K562 (cell line): ENCODE measurements around the gene EFCAB5. TPM values are rescaled to one million over a fixed set of nuclear protein-coding genes. Genes with fewer than 3 reads are reported as not detected.

Source experiments
- ATAC-seq: fragments of 200-7000 bp; cut with Tn5 transposase; 3 replicates; pipeline ENCODE4 v1.9.1; 2020; ENCODE audit warnings: moderate library complexity
- BruUV-seq: library from RNA; stranded (reverse); fragments of 400-500 nt; replicated peaks from 2 replicates; lab custom pipeline; 2021; lab: Mats Ljungman, UMichigan
- CTCF ChIA-PET: fragments of 300-600 bp; formaldehyde crosslinking; extraction: SDS; loops from one replicate; lab custom pipeline; 2021; ENCODE audit warnings: low intra/inter-chr PET ratio; lab: Yijun Ruan, JAX
- POLR2A ChIA-PET: fragments of 300-600, 350-650 bp; sonication (Branson Sonifier 250); formaldehyde crosslinking; extraction: SDS; loops from one replicate; lab custom pipeline; 2021; ENCODE audit warnings: antibody characterized with exemption, inconsistent platforms; lab: Yijun Ruan, JAX
- DNase-seq, 4 experiments: peaks; one replicate each; pipeline versions ENCODE4 v3.0.0 to v3.0.0-alpha.2; 2011 to 2018; ENCODE audit warnings: low spot score in 3 of 4, mixed read lengths in 3 of 4; ENCODE audit errors: extremely low read depth in 1 of 4
- FAIRE-seq: peaks from 2 replicates; lab custom pipeline; 2011; peaks lifted over from hg19 to GRCh38; lab: Jason Lieb, UNC
- H2AFZ ChIP-seq: 2 replicates; pipeline ENCODE4 v1.6.0; 2011; ENCODE audit warnings: low read depth, low read length, control low read depth, inconsistent platforms
- H3K27ac ChIP-seq: fragments of 200-600 bp; 3 replicates; pipeline ENCODE4 v1.8.0; 2011; ENCODE audit warnings: low read depth, mild to moderate bottlenecking, control low read depth, inconsistent platforms, low read length, moderate library complexity, mixed read lengths; ENCODE audit errors: extremely low read depth
- H3K27me3 ChIP-seq, 2 experiments: fragments of 300-600 bp in 1 of 2; 2 replicates in 1 of 2; 3 replicates in 1 of 2; pipeline versions ENCODE4 v1.6.0 to v1.8.0; 2011; ENCODE audit warnings: inconsistent platforms in 2 of 2, low read length in 2 of 2, mild to moderate bottlenecking in 1 of 2, mixed read lengths in 1 of 2, moderate library complexity in 1 of 2; ENCODE audit not compliant: control insufficient read depth in 2 of 2, insufficient read depth in 2 of 2
- H3K36me3 ChIP-seq: fragments of 300-600 bp; 3 replicates; pipeline ENCODE4 v1.8.0; 2011; ENCODE audit warnings: mild to moderate bottlenecking, low read length, inconsistent platforms; ENCODE audit not compliant: control insufficient read depth, insufficient read depth
- H3K4me1 ChIP-seq, 2 experiments: fragments of 200-600 bp in 1 of 2; replicated peaks in 1 of 2; 2 replicates in 1 of 2; 3 replicates in 1 of 2; pipeline versions ENCODE4 v1.5.1 to v1.8.0; 2011; ENCODE audit warnings: inconsistent platforms in 2 of 2, low read length in 2 of 2, mild to moderate bottlenecking in 1 of 2, mixed read lengths in 1 of 2, moderate library complexity in 1 of 2; ENCODE audit not compliant: control insufficient read depth in 2 of 2, insufficient read depth in 2 of 2
- H3K4me2 ChIP-seq: 2 replicates; pipeline ENCODE4 v1.6.1; 2011; ENCODE audit warnings: low read length, control low read depth, inconsistent platforms, mixed read lengths; ENCODE audit not compliant: insufficient read depth
- H3K4me3 ChIP-seq: fragments of 200-600 bp; sonication (generic), shearing (Covaris generic); 2 replicates; pipeline ENCODE4 v1.5.1; 2016; ENCODE audit warnings: control low read depth, inconsistent platforms
- H3K79me2 ChIP-seq: fragments of 200-600 bp; 3 replicates; pipeline ENCODE4 v1.8.0; 2011; ENCODE audit warnings: low read length, inconsistent platforms; ENCODE audit not compliant: control insufficient read depth, insufficient read depth
- H3K9ac ChIP-seq, 2 experiments: 2 replicates each; pipeline versions ENCODE4 v1.6.0 to v1.6.1; 2011; ENCODE audit warnings: low read depth in 2 of 2, low read length in 2 of 2, control low read depth in 1 of 2, inconsistent platforms in 1 of 2, mild to moderate bottlenecking in 1 of 2, mixed read lengths in 1 of 2; ENCODE audit not compliant: insufficient read depth in 1 of 2
- H3K9me1 ChIP-seq: one replicate; pipeline ENCODE4 v1.6.0; 2011; ENCODE audit warnings: inconsistent platforms, mild to moderate bottlenecking, low read length, moderate library complexity; ENCODE audit not compliant: control insufficient read depth, insufficient read depth
- H3K9me3 ChIP-seq: replicated peaks from 2 replicates; pipeline ENCODE4 v1.5.1; 2011; ENCODE audit warnings: low read depth, low read length, inconsistent platforms; ENCODE audit not compliant: control insufficient read depth, insufficient read depth
- H4K20me1 ChIP-seq: replicated peaks from 2 replicates; pipeline ENCODE4 v1.6.1; 2011; ENCODE audit warnings: low read length, inconsistent platforms, mixed read lengths; ENCODE audit not compliant: control insufficient read depth, insufficient read depth
- BACH1 ChIP-seq: fragments of 200-800 bp; sonication (Bioruptor generic); IDR thresholded peaks from 2 replicates; pipeline ENCODE4 v1.6.1; 2016; ENCODE audit warnings: missing genetic modification characterization, missing compliant biosample characterization
- EHMT2 ChIP-seq: fragments of 450-650 bp; IDR thresholded peaks from 2 replicates; pipeline ENCODE4 v1.6.1; 2018; ENCODE audit warnings: antibody characterized with exemption
- FOXA3 ChIP-seq, 2 experiments: fragments of 450-650 bp in 1 of 2; sonication (generic) in 1 of 2; formaldehyde crosslinking; IDR thresholded peaks in 1 of 2; conservative IDR thresholded peaks in 1 of 2; 2 replicates each; pipeline versions ENCODE4 v1.4.0 to v1.8.0; 2020 to 2022; ENCODE audit warnings: mild to moderate bottlenecking in 2 of 2, missing genetic modification reagents in 1 of 2
- JUND ChIP-seq, 2 experiments: IDR thresholded peaks; 2 replicates in 1 of 2; 3 replicates in 1 of 2; pipeline ENCODE4 v1.6.1; 2011; ENCODE audit warnings: borderline replicate concordance in 2 of 2, low read depth in 2 of 2, low read length in 2 of 2, improper control_type of control experiment in 1 of 2, missing biosample characterization in 1 of 2, missing genetic modification characterization in 1 of 2, missing genetic modification reagents in 1 of 2
- MXI1 ChIP-seq: IDR thresholded peaks from 2 replicates; pipeline ENCODE4 v1.6.1; 2011; ENCODE audit warnings: low read depth, mild to moderate bottlenecking, improper control_type of control experiment, low read length
- SNRNP70 ChIP-seq: fragments of 200-400 bp; formaldehyde crosslinking; optimal IDR thresholded peaks from 2 replicates; pipeline ENCODE3; 2017; ENCODE audit warnings: low read depth, low read length
- SRSF1 ChIP-seq: fragments of 200-400 bp; formaldehyde crosslinking; IDR thresholded peaks from 2 replicates; pipeline ENCODE4 v1.6.1; 2017; ENCODE audit warnings: mild to moderate bottlenecking, low read depth, low read length, moderate library complexity
- TAL1 ChIP-seq: fragments of 450-650 bp; IDR thresholded peaks from 2 replicates; pipeline ENCODE4 v1.6.1; 2016; ENCODE audit warnings: mild to moderate bottlenecking
- XRCC4 ChIP-seq: IDR thresholded peaks from one replicate; pipeline ENCODE4 v1.6.1; 2011; ENCODE audit not compliant: insufficient read depth, insufficient read length; ENCODE audit errors: extremely low read depth
- ZKSCAN1 ChIP-seq: fragments of 150-350 bp; IDR thresholded peaks from 2 replicates; pipeline ENCODE4 v1.6.1; 2016; ENCODE audit warnings: low read depth, low read length
- ZNF57 ChIP-seq: fragments of 450-650 bp; formaldehyde crosslinking; IDR thresholded peaks from 2 replicates; pipeline ENCODE4 v1.4.0; 2020; ENCODE audit warnings: mild to moderate bottlenecking, moderate library complexity
- ZNF644 ChIP-seq: fragments of 200-800 bp; sonication (Bioruptor generic); IDR thresholded peaks from 2 replicates; pipeline ENCODE4 v1.6.1; 2016; ENCODE audit warnings: low read depth, missing genetic modification characterization, missing compliant biosample characterization
- in situ Hi-C: fragments of 300-500 bp; cut with MboI; formaldehyde crosslinking; loops from 4 replicates; pipeline ENCODE4 v1.15.0; 2018; ENCODE audit warnings: inconsistent platforms, mixed read lengths
- intact Hi-C: fragments of 100-400 bp; cut with micrococcal nuclease; formaldehyde crosslinking; loops from 2 replicates; pipeline ENCODE4 v1.14.2; 2022
- polyA plus RNA-seq, 8 experiments: library from polyadenylated mRNA; depleted of rRNA in 4 of 8; stranded (reverse) in 5 of 8; unstranded in 3 of 8; fragments of >200 nt; fragmentation: Nextera tagmentation in 2 of 8; fragmentation: Illumina TruSeq in 1 of 8; extraction: Ambion mirVana in 2 of 8; extraction: Trizol in 1 of 8; gene quantifications; 2 replicates each; pipeline versions ENCODE4 v1.2.1 to v1.2.3, GENCODE V29; 2011 to 2014; ENCODE audit warnings: inconsistent platforms in 1 of 8, missing spikeins in 1 of 8
- total RNA-seq, 7 experiments: library from RNA; depleted of rRNA in 6 of 7; stranded (reverse); fragments of >200 nt in 6 of 7; fragmentation: Illumina TruSeq in 2 of 7; extraction: Trizol in 2 of 7; gene quantifications; 2 replicates each; pipeline versions ENCODE4 v1.2.1 to v1.2.3, GENCODE V29; 2011 to 2021; ENCODE audit warnings: low replicate concordance in 1 of 7
- TF ChIP-seq, protein P1 (sequence below): fragments of 250-450 bp; sonication (Bioruptor Pico); IDR thresholded peaks from 2 replicates; pipeline ENCODE4 v1.5.0; 2020; ENCODE audit warnings: mild to moderate bottlenecking
- TF ChIP-seq, protein P2 (sequence below): fragments of 450-650 bp; IDR thresholded peaks from 2 replicates; pipeline ENCODE4 v1.6.1; 2016; ENCODE audit warnings: mild to moderate bottlenecking
- TF ChIP-seq, protein P3 (sequence below): fragments of 450-650 bp; IDR thresholded peaks from 2 replicates; pipeline ENCODE4 v1.6.1; 2017; ENCODE audit warnings: antibody characterized with exemption
- TF ChIP-seq, protein P4 (sequence below): sonication (generic); formaldehyde crosslinking; IDR thresholded peaks from 2 replicates; pipeline ENCODE4 v1.8.0; 2022; ENCODE audit warnings: missing genetic modification reagents, mild to moderate bottlenecking, moderate library complexity, borderline replicate concordance

Gene EFCAB5
- total and polyA plus RNA-seq, 9 of the 15 experiments (the other 6 are each of a cell fraction or from before 2014, with no cell fraction given) = 0.06 to 0.11 TPM; not detected in 7

DNA sequence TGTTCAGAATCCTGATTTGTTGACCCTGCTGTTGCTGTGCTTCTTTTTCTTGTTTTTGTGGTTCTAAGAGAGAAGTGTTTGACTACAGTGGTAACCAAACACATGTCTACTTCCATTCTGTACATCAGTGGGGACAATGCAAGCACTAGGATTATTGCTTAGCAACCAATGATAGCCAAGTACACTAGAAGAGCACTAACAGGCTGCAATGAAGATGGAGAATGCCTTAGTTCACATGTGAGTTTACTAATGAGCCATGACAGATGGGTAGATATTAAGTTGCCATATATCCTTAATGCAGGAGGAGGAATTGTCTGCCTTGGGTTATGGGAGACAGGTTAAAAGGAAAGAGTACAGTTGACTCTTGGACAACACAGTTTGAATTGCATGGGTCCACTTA lies 8.3 kb downstream of the EFCAB5 start:
- no peak for DNase-seq
- Histone ChIP-seq H3K9me1 (no peaks in the 10 kb centered on the region), H3K36me3 (no peaks in the 10 kb centered on the region), H3K9me3 (no peaks in the 10 kb centered on the region; the same call in 1 of the 2 replicates), H3K9ac (no peak overlapping the region), H3K4me1 (no peaks in the 10 kb centered on the region), H3K27ac (no peak overlapping the region), H3K4me2 (no peak overlapping the region), H4K20me1 (no peaks in the 10 kb centered on the region), H2AFZ (no peak overlapping the region), H3K4me3 (no peak overlapping the region), H3K27me3 (no peaks in the 10 kb centered on the region), H3K79me2 (no peaks in the 10 kb centered on the region)
- intact Hi-C loops = no loop called here
- BruUV-seq = no TSS peak
- POLR2A ChIA-PET = no interaction called here
- in situ Hi-C loops = no loop called here
- CTCF ChIA-PET = no interaction called here
- peak; percentile 6 for FAIRE-seq
- TF ChIP-seq ZNF644 (no peak), ZKSCAN1 (no peak), JUND (IDR thresholded peaks at IDR 0.05; ENCODE audit: borderline replicate concordance, low read depth, low read length) (no peak), JUND (tag; IDR thresholded peaks at IDR 0.05; ENCODE audit: borderline replicate concordance, low read depth, low read length) (no peak), SRSF1 (no peak), EHMT2 (no peak), XRCC4 (no peak), ZNF57 (no peak), SNRNP70 (no peak), FOXA3 (CRISPR knock-in tag; conservative IDR thresholded peaks at IDR 0.05 in 1 of 2, IDR thresholded peaks at IDR 0.05 in 1 of 2) (no peak), MXI1 (no peak), BACH1 (tag) (no peak), TAL1 (no peak)
- TF ChIP-seq, protein P1, sequence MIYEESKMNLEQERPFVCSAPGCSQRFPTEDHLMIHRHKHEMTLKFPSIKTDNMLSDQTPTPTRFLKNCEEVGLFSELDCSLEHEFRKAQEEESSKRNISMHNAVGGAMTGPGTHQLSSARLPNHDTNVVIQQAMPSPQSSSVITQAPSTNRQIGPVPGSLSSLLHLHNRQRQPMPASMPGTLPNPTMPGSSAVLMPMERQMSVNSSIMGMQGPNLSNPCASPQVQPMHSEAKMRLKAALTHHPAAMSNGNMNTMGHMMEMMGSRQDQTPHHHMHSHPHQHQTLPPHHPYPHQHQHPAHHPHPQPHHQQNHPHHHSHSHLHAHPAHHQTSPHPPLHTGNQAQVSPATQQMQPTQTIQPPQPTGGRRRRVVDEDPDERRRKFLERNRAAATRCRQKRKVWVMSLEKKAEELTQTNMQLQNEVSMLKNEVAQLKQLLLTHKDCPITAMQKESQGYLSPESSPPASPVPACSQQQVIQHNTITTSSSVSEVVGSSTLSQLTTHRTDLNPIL (CRISPR knock-in tag) = no peak
- TF ChIP-seq, protein P2, sequence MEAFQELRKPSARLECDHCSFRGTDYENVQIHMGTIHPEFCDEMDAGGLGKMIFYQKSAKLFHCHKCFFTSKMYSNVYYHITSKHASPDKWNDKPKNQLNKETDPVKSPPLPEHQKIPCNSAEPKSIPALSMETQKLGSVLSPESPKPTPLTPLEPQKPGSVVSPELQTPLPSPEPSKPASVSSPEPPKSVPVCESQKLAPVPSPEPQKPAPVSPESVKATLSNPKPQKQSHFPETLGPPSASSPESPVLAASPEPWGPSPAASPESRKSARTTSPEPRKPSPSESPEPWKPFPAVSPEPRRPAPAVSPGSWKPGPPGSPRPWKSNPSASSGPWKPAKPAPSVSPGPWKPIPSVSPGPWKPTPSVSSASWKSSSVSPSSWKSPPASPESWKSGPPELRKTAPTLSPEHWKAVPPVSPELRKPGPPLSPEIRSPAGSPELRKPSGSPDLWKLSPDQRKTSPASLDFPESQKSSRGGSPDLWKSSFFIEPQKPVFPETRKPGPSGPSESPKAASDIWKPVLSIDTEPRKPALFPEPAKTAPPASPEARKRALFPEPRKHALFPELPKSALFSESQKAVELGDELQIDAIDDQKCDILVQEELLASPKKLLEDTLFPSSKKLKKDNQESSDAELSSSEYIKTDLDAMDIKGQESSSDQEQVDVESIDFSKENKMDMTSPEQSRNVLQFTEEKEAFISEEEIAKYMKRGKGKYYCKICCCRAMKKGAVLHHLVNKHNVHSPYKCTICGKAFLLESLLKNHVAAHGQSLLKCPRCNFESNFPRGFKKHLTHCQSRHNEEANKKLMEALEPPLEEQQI = no peak
- TF ChIP-seq, protein P3, sequence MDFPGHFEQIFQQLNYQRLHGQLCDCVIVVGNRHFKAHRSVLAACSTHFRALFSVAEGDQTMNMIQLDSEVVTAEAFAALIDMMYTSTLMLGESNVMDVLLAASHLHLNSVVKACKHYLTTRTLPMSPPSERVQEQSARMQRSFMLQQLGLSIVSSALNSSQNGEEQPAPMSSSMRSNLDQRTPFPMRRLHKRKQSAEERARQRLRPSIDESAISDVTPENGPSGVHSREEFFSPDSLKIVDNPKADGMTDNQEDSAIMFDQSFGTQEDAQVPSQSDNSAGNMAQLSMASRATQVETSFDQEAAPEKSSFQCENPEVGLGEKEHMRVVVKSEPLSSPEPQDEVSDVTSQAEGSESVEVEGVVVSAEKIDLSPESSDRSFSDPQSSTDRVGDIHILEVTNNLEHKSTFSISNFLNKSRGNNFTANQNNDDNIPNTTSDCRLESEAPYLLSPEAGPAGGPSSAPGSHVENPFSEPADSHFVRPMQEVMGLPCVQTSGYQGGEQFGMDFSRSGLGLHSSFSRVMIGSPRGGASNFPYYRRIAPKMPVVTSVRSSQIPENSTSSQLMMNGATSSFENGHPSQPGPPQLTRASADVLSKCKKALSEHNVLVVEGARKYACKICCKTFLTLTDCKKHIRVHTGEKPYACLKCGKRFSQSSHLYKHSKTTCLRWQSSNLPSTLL = no peak
- TF ChIP-seq, protein P4, sequence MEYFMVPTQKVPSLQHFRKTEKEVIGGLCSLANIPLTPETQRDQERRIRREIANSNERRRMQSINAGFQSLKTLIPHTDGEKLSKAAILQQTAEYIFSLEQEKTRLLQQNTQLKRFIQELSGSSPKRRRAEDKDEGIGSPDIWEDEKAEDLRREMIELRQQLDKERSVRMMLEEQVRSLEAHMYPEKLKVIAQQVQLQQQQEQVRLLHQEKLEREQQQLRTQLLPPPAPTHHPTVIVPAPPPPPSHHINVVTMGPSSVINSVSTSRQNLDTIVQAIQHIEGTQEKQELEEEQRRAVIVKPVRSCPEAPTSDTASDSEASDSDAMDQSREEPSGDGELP (CRISPR knock-in tag) = no peak
- ATAC-seq = no peak
